Amniotic epithelial cell (primary cell): ENCODE data around the gene IFIT1.

Experiments
- DNase-seq: peaks from one replicate; pipeline ENCODE4 v3.0.0-alpha.2; 2010; ENCODE audit warnings: low read depth

Gene IFIT1

DNA sequence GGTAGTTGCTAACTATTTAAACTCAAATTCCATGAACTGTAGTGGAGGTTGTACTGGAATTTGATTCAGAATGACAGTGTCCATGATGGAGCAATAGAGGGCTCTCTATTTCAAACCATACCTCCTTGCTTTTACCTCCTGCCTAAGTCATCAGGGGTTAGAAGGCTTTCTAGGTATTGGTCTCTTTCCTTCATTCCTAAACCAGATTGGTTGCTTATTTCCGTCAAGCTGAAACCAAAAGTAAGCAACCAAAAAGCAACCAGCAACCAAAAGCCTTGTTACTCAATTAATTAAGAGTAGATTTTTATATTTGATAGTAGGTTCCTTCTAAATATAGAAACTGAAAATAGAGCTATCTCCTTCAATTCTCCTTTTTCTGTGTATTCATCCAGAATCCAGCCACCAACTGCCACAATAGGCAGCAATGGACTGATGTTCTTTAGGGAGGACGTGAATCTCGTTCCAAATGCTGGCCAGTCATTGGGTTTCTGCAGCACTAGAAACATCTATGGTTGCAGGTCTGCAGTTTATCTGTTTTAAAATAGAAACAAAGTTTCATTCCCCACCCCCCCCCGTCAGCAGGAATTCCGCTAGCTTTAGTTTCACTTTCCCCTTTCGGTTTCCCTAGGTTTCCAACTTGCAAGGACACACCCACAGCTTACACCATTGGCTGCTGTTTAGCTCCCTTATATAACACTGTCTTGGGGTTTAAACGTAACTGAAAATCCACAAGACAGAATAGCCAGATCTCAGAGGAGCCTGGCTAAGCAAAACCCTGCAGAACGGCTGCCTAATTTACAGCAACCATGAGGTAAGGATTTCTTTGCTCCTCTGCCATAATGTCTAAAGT lies at the start of gene IFIT1:
Gene IFIT1 (plus strand): TSS at position 717 of the 850 bp plus-strand sequence. CDS start 90 bp downstream, at position 807.
- DNase-seq: peak; percentile 95

DNA sequence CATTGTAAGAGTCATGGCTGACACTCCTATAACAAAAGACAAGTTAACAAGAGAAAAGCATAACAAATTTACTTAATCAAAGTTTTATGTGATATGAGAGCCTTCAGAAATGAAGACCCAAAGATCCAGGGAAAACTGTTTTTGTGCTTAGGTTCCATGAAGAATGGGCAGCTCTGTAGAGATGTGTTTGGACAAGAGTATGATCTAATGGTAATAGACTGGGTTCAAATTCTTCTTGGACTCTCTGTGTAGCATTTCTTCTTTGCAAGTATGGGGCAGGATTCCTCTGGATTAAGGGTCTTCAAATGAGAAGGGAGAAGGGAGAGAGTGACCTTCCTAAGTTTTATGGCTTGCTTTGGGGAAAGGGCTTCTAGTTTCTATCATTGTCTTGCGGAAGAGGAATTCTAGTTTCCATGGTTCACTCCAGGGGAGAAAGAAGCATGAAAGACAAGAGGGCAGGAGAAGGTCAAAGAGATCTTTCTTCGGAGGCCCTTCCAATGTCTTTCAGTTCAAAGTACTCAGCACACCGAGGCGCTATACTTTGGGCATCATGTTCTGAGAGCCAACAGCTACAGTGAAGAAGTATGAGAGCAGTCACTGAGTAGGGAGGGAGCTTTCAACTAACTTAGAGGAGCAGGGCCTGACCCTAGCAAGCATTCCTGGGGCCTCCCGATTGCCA lies 49.2 kb upstream of the IFIT1 start:
- DNase-seq: no peak

DNA sequence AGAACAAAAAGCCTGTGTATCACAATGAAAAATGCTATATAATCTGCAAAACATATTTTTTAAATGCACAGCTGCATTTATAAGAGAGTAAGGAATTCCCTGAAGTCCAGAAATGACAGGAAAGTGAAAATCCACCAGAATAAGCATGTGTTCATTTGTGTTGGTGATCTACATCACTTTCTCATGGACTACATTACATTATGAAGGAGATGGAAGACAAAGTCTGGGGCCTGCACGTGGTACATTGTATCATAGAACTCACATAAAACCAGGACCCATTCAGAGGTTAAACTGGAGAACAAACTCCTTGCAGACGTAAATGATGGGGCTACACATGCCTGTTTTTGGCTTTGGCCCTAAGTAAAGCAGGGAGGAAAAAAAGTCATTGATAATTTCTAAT lies 48.3 kb upstream of the IFIT1 start:
- no peak for DNase-seq

DNA sequence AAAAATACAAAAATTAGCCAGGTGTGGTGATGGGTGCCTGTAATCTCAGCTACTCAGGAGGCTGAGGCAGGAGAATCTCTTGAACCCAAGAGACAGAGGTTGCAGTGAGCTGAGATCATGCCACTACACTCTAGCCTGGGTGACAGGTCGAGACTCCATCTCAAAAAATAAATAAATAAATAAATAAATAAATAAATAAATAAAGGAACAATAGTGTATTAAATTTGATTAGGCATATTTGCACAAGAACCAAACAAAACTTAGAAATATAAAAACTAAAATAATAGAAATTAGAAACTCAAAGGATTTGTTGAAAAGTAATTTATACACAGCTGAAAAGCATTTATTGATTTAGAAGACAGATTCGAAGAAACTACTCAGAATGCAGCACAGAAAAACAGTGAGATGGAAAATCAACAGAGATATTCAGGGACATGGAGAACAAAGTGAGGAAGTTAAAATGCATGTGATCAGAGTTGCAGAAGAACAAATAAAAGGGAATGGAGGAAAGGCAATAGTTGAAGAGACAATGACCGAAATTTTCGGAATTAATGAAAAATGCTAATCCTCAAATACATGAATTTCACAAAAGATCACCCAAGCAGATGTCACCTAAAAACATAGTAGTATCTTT lies 46.9 kb upstream of the IFIT1 start:
- DNase-seq: no peak

GRCh38 chr10:89346405-89347254 lies 45.8 kb upstream of the IFIT1 start:
- peak; percentile 85 for DNase-seq

DNA sequence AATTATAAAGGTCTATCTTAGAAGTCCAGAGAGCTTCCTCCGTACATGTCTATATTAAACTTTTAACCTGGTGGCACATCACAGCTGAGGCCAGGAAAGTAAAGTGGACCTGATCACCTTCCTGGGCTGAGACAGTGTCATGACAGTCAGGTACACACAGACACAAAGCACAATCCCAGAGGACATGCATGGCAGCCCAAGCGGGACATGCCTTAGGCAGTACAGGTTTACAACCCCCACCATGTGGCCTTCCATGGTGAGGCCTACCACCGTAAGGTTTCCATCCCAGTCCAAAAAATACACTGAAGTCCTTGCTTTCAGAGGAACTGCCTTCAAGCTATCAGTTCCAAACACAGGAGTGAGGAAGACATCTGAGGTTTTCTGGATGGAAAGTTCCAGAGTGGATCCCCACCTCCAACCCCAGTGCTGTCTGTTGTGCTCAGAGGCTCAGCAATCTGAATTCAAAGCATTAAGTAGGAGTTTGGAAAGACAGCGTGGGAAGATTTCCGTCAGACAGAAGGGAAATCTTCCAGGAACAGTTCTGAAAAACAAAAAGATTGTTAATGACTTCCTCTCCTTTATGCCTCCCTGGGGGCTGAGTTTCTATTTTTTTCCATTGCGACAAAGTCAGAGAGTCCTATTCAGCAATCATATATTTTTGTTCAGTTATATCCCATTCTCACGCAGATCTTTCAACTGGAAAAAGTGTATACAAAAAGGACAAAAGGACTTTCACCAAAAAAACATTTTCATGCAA lies 44.5 kb upstream of the IFIT1 start:
- DNase-seq: no peak

GRCh38 chr10:89348481-89348880 lies 43.9 kb upstream of the IFIT1 start:
- no peak for DNase-seq

- DNase-seq: no peak
Measured at GRCh38 chr10:89348975-89349374, 43.4 kb upstream of the IFIT1 start.

DNA sequence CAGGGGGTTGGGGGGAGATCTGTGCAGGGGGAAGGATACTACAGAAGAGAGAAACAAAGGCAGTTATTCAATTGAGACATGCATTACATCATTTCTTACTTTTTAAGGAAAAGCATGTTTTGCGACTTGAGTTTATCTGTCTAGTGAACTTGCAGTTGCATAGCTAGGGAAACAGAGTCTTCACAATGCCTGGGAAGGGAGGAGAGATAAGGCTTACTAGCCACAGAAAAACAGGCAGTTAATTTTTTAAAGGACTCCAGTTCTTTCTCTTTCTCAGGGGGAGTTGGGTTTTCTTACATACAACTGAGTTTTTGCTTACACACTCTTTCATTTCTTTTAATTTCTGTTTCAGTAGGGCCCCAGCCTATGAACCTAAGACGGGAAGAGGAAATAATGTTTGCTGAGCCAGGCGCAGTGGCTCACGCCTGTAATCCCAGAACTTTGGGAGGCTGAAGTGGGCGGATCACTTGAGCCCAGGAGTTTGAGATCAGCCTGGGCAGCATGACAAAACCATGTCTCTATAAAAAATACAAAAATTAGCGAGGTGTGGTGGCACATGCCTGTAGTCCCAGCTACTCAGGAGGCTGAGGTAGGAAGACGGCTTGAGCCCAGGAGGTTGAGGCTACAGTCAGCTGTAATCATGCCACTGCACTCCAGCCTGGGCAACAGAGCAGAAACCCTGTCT lies 41.6 kb upstream of the IFIT1 start:
- DNase-seq: peak; percentile 68

GRCh38 chr10:89351412-89351779 lies 41.0 kb upstream of the IFIT1 start:
- peak; percentile 51 for DNase-seq

- peak; percentile 97 for DNase-seq
Measured at GRCh38 chr10:89351780-89352597, 40.4 kb upstream of the IFIT1 start.

DNA sequence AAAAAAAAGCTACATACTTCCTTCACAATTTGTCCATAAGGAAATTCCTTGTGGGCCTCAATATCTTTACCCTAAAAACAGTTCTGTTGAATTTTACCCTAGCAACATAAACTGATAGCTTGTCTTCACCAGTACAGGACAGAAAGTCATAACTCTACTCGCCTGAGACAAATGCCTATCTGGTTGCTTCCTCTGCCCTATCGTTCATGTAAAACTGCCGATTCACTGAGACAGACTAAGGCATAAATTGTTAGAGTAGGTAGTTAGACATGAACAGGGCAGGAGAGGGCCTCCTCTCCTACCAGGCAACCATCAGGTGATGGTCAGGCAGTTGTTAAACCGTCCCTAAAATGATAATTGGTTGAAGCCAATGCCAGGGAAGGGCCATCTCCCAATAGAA lies 39.6 kb upstream of the IFIT1 start:
- DNase-seq: no peak

- DNase-seq: peak; percentile 78
Measured at GRCh38 chr10:89355394-89355931, 37.0 kb upstream of the IFIT1 start.

- no peak for DNase-seq
Measured at GRCh38 chr10:89357096-89357495, 35.3 kb upstream of the IFIT1 start.

DNA sequence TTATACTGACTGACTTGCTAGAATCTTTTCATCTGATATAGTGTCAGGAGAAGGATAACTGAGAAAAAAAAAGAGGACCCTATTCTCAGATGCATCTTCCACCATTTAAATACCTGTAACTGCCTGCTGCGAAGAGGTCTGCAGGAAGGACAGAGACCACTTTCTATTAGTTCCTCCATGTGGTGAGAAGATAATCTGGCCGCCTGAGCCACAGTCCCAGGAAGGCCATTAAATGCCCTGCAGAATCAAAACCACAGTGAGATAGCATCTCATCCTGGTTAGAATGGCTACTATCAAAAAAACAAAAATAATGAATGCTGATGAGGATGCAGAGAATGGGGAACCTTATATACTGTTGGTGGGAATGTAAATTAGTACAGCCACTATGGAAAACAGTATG lies 34.4 kb upstream of the IFIT1 start:
- DNase-seq: no peak

- DNase-seq: no peak
Measured at GRCh38 chr10:89360157-89360556, 32.3 kb upstream of the IFIT1 start.

DNA sequence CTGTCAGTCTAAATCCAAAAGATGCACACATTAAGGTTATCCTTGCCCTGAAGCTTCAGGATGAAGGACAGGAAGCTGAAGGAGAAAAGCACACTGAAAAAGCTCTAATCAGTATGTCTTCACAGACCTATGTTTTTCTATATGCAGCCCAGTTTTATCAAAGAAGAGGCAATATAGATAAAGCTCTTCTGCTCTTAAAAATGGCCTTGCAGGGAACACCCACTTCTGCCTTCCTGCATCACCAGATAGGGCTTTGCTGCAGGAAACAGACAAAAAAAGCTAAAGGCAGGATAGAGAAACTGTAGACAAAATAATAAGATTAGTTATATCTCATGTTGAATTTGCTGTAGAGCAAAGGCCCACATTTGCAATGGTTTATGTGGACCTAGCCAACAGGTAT lies 29.5 kb upstream of the IFIT1 start:
- no peak for DNase-seq

DNA sequence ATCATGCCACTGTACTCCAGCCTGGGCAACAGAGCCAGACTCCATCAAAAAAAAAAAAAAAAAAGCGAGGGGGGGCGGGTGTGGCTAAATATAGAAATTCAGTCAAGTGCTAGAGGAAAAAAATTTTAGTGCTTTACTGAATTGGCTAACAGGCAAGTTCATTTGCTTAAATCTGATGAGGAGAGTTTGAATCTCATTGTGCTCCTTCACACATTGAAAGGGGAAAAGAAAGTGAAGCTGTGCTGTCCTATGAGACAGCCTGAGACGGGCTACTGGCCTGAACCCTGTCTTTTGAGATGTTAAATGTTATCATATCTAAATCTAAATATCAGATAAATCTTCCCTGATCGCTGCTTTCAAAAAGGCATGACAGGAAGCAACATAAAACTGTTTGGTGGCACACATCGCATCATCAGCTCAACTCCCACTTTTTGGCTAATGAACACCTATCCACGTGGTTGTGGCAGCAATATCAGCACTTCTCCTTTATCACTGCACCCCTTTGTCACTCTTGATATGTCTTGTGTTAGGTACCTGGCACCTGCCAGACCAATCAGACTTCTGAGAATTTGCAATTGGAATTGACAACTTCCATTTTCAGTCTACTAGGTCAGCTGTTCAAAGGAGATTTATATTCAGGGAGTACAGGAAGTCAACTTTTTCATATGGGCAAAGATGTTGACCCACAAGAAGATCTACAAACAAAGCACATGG lies 28.5 kb upstream of the IFIT1 start:
- no peak for DNase-seq

- no peak for DNase-seq
Measured at GRCh38 chr10:89364531-89364930, 27.9 kb upstream of the IFIT1 start.
